ENCODE data around the gene PAMR1. TPM values are rescaled to one million over a fixed set of nuclear protein-coding genes. Genes with fewer than 3 reads are reported as not detected.

The PAMR1 gene
- total RNA-seq, 4 donors from 2014 or later, result 12.7 to 20.8 (median 17.8) TPM

GRCh38 chr11:35488117-35488516 lies 37.3 kb downstream of the PAMR1 start:
- no peak for TF ChIP-seq POLR2A (IDR thresholded peaks at IDR 0.05)
- no peak for TF ChIP-seq CTCF (IDR thresholded peaks at IDR 0.05)
- WGBS, 2 donors, result 22 to 24% methylated on average over 1 of the region's 1 CpG
- intact Hi-C loops (cut with DNase I; ENCODE audit: low total_unique reads), result no loop called here
- no peak for DNase-seq (ENCODE audit: low spot score in 2 of 2)
- H3K4me3 ChIP-seq (ENCODE audit: low read depth, poor library complexity, severe bottlenecking), result no peak overlapping the region

- WGBS, 2 donors, result 47 to 53% methylated on average over 6 of the region's 6 CpGs
- no peak for DNase-seq (ENCODE audit: low spot score in 2 of 2)
- intact Hi-C loops (cut with DNase I; ENCODE audit: low total_unique reads), result no loop called here
Measured at GRCh38 chr11:35487532-35488078, 37.8 kb downstream of the PAMR1 start.

GRCh38 chr11:35486934-35487333 lies 38.5 kb downstream of the PAMR1 start:
- H3K4me3 ChIP-seq (ENCODE audit: low read depth, poor library complexity, severe bottlenecking), result no peak overlapping the region
- intact Hi-C loops (cut with DNase I; ENCODE audit: low total_unique reads), result no loop called here
- TF ChIP-seq POLR2A (IDR thresholded peaks at IDR 0.05), result no peak
- no peak for TF ChIP-seq CTCF (IDR thresholded peaks at IDR 0.05)
- 93 to 98% methylated on average over 2 of the region's 2 CpGs for WGBS, 2 donors
- DNase-seq (ENCODE audit: low spot score in 2 of 2), result no peak

More at GRCh38 chr11:35487532-35488078, 37.8 kb downstream of the PAMR1 start:
- TF ChIP-seq POLR2A (IDR thresholded peaks at IDR 0.05), result no peak
- TF ChIP-seq CTCF (IDR thresholded peaks at IDR 0.05), result no peak
- H3K4me3 ChIP-seq (ENCODE audit: low read depth, poor library complexity, severe bottlenecking), result no peak overlapping the region

GRCh38 chr11:35486446-35486845 lies 39.0 kb downstream of the PAMR1 start:
- H3K4me3 ChIP-seq (ENCODE audit: low read depth, poor library complexity, severe bottlenecking), result no peak overlapping the region
- intact Hi-C loops (cut with DNase I; ENCODE audit: low total_unique reads), result no loop called here
- WGBS, 2 donors, result 85 to 88% methylated on average over 2 of the region's 2 CpGs
- no peak for DNase-seq (ENCODE audit: low spot score in 2 of 2)
- TF ChIP-seq POLR2A (IDR thresholded peaks at IDR 0.05) (no peak), CTCF (IDR thresholded peaks at IDR 0.05) (no peak)

- whole genome bisulfite sequencing, 2 donors, result 17 to 18% methylated on average over 12 of the region's 12 CpGs
- intact Hi-C loops (cut with DNase I; ENCODE audit: low total_unique reads), result no loop called here
- no peak for TF ChIP-seq POLR2A (IDR thresholded peaks at IDR 0.05)
- peak in 1 of 3 donors; percentile 73 for TF ChIP-seq CTCF (IDR thresholded peaks at IDR 0.05)
- no peak overlapping the region for H3K4me3 ChIP-seq (ENCODE audit: low read depth, poor library complexity, severe bottlenecking)
- DNase-seq (ENCODE audit: low spot score in 2 of 2), result peak; percentile 68 to 94
Measured at GRCh38 chr11:35485656-35486322, 39.6 kb downstream of the PAMR1 start.

All from lower leg skin (tissue), 4 donors.